ENCODE data around the gene RTN4IP1.
A peak's percentile ranks its signal among the peaks of the same experiment; 100 is the strongest.
"Not testable (repeated sequence)": the region's sequence is repeated elsewhere in the genome, so short reads cannot be mapped to it uniquely, and the experiment has no call there.

RTN4IP1 gene

DNA sequence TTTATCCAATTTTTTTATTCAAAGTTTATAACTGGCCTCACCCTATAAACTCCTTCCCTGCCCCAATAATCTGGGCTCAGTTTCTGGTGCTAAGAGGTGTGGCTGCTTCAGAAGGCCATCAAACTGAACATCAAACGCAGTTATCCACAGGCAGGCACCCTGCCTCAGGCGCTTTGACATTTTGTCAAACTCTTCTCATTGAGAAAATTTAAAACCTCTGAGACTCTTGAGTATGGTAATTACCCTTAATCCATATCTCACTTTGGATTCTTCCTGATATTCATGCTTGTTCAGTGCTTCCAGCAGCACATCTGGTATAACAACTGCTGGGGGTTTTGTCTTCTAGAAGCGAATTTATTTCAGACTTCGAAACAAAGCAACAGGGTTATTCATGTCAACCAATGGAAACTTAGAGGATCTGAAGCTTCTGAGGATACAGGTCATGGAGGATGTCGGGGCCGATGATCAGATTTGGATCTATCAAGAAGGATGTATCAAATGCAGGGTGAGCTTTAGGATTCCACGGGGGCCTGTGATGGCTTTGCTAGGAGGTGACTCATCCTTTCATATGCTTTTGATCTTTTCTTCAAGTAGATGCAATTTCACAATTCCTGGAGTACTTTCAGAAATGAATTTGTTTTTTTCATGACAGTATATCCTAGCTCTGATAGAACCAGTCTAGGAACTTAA lies 68.2 kb downstream of the RTN4IP1 start:
- H3K4me1 Mint-ChIP-seq, result no peaks in the 10 kb centered on the region
- H3K36me3 Mint-ChIP-seq (ENCODE audit: low read depth), result no peaks in the 10 kb centered on the region
- no peak overlapping the region for H3K4me3 Mint-ChIP-seq
- H3K9me3 Mint-ChIP-seq, result no peaks in the 10 kb centered on the region
- TF ChIP-seq, protein P1, sequence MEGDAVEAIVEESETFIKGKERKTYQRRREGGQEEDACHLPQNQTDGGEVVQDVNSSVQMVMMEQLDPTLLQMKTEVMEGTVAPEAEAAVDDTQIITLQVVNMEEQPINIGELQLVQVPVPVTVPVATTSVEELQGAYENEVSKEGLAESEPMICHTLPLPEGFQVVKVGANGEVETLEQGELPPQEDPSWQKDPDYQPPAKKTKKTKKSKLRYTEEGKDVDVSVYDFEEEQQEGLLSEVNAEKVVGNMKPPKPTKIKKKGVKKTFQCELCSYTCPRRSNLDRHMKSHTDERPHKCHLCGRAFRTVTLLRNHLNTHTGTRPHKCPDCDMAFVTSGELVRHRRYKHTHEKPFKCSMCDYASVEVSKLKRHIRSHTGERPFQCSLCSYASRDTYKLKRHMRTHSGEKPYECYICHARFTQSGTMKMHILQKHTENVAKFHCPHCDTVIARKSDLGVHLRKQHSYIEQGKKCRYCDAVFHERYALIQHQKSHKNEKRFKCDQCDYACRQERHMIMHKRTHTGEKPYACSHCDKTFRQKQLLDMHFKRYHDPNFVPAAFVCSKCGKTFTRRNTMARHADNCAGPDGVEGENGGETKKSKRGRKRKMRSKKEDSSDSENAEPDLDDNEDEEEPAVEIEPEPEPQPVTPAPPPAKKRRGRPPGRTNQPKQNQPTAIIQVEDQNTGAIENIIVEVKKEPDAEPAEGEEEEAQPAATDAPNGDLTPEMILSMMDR (IDR thresholded peaks at IDR 0.05; ENCODE audit: unreplicated experiment in 3 of 3), result no peak
- H3K27ac Mint-ChIP-seq, result no peak overlapping the region
- H3K27me3 Mint-ChIP-seq (ENCODE audit: low read depth), result no peaks in the 10 kb centered on the region

DNA sequence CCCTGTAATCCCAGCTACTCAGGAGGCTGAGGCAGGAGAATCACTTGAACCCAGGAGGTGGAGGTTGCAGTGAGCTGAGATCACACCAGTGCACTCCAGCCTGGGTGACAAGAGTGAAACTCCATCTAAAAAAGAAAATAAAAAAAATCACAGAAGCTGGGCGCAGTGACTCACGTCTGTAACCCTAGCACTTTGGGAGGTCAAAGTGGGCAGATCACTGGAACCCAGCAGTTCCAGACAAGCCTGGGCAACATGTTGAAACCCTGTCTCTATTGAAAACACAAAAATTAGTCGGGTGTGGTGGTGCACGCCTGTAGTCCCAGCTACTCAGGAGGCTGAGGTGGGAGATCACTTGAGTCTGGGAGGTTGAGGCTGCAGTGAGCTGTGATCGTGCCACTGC lies 69.6 kb downstream of the RTN4IP1 start:
- H3K4me1 Mint-ChIP-seq; H3K27me3 Mint-ChIP-seq (ENCODE audit: low read depth); H3K4me3 Mint-ChIP-seq; H3K9me3 Mint-ChIP-seq; H3K36me3 Mint-ChIP-seq (ENCODE audit: low read depth); H3K27ac Mint-ChIP-seq: not testable (repeated sequence)

DNA sequence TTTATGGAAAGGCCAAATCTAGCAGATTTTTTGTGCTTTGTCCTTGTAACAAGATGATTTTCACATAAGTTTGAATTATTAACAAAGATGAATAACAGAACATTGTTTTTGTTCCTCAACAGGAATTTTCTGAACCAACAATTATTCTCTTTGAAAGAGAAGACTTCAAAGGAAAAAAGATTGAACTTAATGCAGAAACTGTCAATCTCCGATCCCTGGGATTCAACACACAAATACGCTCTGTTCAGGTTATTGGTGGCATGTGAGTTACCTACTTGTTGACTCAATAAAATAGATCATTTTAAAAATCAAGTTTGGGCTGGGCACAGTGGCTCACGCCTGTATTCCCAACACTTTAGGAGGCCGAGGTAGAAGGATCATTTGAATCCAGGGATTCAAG lies 70.9 kb downstream of the RTN4IP1 start:
- Mint-ChIP-seq H3K36me3 (ENCODE audit: low read depth) (no peaks in the 10 kb centered on the region), H3K27ac (no peak overlapping the region), H3K27me3 (ENCODE audit: low read depth) (no peaks in the 10 kb centered on the region), H3K4me3 (no peak overlapping the region), H3K9me3 (no peaks in the 10 kb centered on the region), H3K4me1 (no peaks in the 10 kb centered on the region)
- TF ChIP-seq, protein P1 (IDR thresholded peaks at IDR 0.05; ENCODE audit: unreplicated experiment in 3 of 3), result no peak

DNA sequence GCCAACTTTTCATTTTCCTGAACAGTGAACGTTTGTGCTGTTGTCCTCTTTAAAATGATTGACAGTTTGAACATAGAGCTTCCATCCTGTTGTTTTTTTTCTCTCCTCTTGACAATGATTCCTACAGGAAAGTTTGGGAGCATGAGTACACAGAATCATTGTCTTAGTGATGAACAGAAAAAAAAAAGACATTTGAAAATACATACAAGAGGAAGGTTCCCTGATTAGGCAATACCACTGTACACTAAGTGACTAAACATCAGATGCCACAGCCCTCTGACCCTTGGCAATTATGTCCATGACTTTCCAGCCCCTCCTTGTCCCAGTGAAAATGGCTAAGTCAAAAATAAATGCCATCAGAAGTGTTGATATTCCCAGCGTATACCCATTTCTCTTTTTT lies 71.5 kb downstream of the RTN4IP1 start:
- H3K4me1 Mint-ChIP-seq, result no peaks in the 10 kb centered on the region
- no peak overlapping the region for H3K27ac Mint-ChIP-seq
- no peak overlapping the region for H3K4me3 Mint-ChIP-seq
- H3K36me3 Mint-ChIP-seq (ENCODE audit: low read depth), result no peaks in the 10 kb centered on the region
- TF ChIP-seq, protein P1 (IDR thresholded peaks at IDR 0.05; ENCODE audit: unreplicated experiment in 3 of 3), result no peak
- no peaks in the 10 kb centered on the region for H3K9me3 Mint-ChIP-seq
- no peaks in the 10 kb centered on the region for H3K27me3 Mint-ChIP-seq (ENCODE audit: low read depth)

DNA sequence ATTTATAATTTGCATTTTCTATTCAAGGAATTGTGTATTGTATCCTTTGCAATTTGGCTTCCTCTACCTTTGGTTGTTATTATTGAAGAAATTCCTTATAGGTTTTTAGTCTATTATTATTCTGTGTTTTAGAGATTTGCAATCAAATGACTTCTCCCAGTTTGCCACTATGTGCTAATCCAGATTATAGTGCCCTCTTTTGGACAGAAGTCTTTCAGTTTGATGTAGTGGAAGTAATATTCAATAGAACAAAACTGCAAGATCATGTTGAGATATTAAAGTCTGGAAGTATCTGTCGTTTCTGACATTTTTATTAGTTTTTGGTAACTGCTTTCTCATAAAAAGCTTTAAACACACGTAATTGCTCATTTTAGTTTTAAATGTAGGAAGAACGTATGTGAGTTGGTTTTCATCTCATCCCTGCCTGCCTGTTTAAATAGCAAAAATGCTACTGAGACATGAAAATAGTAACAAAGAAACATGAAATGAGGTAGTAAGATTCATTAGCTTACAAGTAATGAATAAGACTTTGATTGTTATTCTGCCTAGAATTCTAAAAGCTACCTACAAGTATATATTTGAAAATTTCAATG lies 72.8 kb downstream of the RTN4IP1 start:
- TF ChIP-seq, protein P1 (IDR thresholded peaks at IDR 0.05; ENCODE audit: unreplicated experiment in 3 of 3), result peak; percentile 11 to 48 (median 25)
- Mint-ChIP-seq H3K4me1 (no peaks in the 10 kb centered on the region), H3K9me3 (no peaks in the 10 kb centered on the region), H3K27me3 (ENCODE audit: low read depth) (no peaks in the 10 kb centered on the region), H3K36me3 (ENCODE audit: low read depth) (no peaks in the 10 kb centered on the region), H3K4me3 (no peak overlapping the region), H3K27ac (no peak overlapping the region)

DNA sequence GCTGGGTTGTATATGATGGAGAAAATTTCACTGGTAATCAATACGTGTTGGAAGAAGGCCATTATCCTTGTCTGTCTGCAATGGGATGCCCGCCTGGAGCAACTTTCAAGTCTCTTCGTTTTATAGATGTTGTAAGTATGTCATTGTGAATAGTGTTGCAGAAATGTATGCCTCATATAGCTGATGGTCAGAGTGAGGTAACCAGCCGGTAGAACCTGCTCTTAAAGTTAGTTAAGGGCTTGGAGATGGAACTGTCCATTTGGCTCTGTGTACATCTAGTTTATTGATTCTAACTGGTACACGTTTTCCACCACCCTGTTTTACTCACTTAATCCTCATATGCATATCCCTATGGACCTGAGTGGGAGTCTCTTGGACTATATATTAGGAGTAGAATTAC lies 73.5 kb downstream of the RTN4IP1 start:
- Mint-ChIP-seq H3K4me3 (no peak overlapping the region), H3K9me3 (no peaks in the 10 kb centered on the region), H3K36me3 (ENCODE audit: low read depth) (no peaks in the 10 kb centered on the region), H3K27ac (no peak overlapping the region), H3K4me1 (no peaks in the 10 kb centered on the region), H3K27me3 (ENCODE audit: low read depth) (no peaks in the 10 kb centered on the region)
- TF ChIP-seq, protein P1 (IDR thresholded peaks at IDR 0.05; ENCODE audit: unreplicated experiment in 3 of 3), result no peak
